ENCODE results near the gene PLCB4.

GRCh38 chr20:9149796-9150195 lies 80.9 kb downstream of the PLCB4 start:
- TF ChIP-seq CTCF (tag by site-specific recombination; IDR thresholded peaks at IDR 0.05) (no peak), ZNF501 (tag by site-specific recombination; IDR thresholded peaks at IDR 0.05) (no peak), ELK4 (IDR thresholded peaks at IDR 0.05; ENCODE audit: borderline replicate concordance, low read depth, low read length) (no peak), KLF16 (tag by site-specific recombination; IDR thresholded peaks at IDR 0.05) (no peak), ZNF184 (tag by site-specific recombination; IDR thresholded peaks at IDR 0.05) (no peak), ZFP37 (tag by site-specific recombination; IDR thresholded peaks at IDR 0.05) (no peak), YY1 (tag by site-specific recombination; IDR thresholded peaks at IDR 0.05) (no peak), KLF17 (tag by site-specific recombination; IDR thresholded peaks at IDR 0.05) (no peak)
- TF ChIP-seq, protein P1, sequence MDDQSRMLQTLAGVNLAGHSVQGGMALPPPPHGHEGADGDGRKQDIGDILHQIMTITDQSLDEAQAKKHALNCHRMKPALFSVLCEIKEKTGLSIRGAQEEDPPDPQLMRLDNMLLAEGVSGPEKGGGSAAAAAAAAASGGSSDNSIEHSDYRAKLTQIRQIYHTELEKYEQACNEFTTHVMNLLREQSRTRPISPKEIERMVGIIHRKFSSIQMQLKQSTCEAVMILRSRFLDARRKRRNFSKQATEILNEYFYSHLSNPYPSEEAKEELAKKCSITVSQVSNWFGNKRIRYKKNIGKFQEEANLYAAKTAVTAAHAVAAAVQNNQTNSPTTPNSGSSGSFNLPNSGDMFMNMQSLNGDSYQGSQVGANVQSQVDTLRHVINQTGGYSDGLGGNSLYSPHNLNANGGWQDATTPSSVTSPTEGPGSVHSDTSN (CRISPR knock-in tag; IDR thresholded peaks at IDR 0.05), result no peak
- TF ChIP-seq, protein P2, sequence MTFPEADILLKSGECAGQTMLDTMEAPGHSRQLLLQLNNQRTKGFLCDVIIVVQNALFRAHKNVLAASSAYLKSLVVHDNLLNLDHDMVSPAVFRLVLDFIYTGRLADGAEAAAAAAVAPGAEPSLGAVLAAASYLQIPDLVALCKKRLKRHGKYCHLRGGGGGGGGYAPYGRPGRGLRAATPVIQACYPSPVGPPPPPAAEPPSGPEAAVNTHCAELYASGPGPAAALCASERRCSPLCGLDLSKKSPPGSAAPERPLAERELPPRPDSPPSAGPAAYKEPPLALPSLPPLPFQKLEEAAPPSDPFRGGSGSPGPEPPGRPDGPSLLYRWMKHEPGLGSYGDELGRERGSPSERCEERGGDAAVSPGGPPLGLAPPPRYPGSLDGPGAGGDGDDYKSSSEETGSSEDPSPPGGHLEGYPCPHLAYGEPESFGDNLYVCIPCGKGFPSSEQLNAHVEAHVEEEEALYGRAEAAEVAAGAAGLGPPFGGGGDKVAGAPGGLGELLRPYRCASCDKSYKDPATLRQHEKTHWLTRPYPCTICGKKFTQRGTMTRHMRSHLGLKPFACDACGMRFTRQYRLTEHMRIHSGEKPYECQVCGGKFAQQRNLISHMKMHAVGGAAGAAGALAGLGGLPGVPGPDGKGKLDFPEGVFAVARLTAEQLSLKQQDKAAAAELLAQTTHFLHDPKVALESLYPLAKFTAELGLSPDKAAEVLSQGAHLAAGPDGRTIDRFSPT (tag by site-specific recombination; IDR thresholded peaks at IDR 0.05), result no peak
- TF ChIP-seq, protein P3, sequence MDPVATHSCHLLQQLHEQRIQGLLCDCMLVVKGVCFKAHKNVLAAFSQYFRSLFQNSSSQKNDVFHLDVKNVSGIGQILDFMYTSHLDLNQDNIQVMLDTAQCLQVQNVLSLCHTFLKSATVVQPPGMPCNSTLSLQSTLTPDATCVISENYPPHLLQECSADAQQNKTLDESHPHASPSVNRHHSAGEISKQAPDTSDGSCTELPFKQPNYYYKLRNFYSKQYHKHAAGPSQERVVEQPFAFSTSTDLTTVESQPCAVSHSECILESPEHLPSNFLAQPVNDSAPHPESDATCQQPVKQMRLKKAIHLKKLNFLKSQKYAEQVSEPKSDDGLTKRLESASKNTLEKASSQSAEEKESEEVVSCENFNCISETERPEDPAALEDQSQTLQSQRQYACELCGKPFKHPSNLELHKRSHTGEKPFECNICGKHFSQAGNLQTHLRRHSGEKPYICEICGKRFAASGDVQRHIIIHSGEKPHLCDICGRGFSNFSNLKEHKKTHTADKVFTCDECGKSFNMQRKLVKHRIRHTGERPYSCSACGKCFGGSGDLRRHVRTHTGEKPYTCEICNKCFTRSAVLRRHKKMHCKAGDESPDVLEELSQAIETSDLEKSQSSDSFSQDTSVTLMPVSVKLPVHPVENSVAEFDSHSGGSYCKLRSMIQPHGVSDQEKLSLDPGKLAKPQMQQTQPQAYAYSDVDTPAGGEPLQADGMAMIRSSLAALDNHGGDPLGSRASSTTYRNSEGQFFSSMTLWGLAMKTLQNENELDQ (tag by site-specific recombination; IDR thresholded peaks at IDR 0.05; ENCODE audit: low read depth), result no peak
- TF ChIP-seq, protein P4, sequence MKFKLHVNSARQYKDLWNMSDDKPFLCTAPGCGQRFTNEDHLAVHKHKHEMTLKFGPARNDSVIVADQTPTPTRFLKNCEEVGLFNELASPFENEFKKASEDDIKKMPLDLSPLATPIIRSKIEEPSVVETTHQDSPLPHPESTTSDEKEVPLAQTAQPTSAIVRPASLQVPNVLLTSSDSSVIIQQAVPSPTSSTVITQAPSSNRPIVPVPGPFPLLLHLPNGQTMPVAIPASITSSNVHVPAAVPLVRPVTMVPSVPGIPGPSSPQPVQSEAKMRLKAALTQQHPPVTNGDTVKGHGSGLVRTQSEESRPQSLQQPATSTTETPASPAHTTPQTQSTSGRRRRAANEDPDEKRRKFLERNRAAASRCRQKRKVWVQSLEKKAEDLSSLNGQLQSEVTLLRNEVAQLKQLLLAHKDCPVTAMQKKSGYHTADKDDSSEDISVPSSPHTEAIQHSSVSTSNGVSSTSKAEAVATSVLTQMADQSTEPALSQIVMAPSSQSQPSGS (tag by site-specific recombination; IDR thresholded peaks at IDR 0.05; ENCODE audit: low read depth), result no peak
- TF ChIP-seq, protein P5, sequence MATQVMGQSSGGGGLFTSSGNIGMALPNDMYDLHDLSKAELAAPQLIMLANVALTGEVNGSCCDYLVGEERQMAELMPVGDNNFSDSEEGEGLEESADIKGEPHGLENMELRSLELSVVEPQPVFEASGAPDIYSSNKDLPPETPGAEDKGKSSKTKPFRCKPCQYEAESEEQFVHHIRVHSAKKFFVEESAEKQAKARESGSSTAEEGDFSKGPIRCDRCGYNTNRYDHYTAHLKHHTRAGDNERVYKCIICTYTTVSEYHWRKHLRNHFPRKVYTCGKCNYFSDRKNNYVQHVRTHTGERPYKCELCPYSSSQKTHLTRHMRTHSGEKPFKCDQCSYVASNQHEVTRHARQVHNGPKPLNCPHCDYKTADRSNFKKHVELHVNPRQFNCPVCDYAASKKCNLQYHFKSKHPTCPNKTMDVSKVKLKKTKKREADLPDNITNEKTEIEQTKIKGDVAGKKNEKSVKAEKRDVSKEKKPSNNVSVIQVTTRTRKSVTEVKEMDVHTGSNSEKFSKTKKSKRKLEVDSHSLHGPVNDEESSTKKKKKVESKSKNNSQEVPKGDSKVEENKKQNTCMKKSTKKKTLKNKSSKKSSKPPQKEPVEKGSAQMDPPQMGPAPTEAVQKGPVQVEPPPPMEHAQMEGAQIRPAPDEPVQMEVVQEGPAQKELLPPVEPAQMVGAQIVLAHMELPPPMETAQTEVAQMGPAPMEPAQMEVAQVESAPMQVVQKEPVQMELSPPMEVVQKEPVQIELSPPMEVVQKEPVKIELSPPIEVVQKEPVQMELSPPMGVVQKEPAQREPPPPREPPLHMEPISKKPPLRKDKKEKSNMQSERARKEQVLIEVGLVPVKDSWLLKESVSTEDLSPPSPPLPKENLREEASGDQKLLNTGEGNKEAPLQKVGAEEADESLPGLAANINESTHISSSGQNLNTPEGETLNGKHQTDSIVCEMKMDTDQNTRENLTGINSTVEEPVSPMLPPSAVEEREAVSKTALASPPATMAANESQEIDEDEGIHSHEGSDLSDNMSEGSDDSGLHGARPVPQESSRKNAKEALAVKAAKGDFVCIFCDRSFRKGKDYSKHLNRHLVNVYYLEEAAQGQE (tag by site-specific recombination; IDR thresholded peaks at IDR 0.05), result no peak
- TF ChIP-seq, protein P6, sequence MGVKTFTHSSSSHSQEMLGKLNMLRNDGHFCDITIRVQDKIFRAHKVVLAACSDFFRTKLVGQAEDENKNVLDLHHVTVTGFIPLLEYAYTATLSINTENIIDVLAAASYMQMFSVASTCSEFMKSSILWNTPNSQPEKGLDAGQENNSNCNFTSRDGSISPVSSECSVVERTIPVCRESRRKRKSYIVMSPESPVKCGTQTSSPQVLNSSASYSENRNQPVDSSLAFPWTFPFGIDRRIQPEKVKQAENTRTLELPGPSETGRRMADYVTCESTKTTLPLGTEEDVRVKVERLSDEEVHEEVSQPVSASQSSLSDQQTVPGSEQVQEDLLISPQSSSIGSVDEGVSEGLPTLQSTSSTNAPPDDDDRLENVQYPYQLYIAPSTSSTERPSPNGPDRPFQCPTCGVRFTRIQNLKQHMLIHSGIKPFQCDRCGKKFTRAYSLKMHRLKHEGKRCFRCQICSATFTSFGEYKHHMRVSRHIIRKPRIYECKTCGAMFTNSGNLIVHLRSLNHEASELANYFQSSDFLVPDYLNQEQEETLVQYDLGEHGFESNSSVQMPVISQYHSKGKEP (tag by site-specific recombination; IDR thresholded peaks at IDR 0.05), result no peak

Data from HEK293 (cell line).